Renal cortical epithelial cell (primary cell): ENCODE results near the gene PBX3. TPM values are rescaled to one million over a fixed set of nuclear protein-coding genes. Genes with fewer than 3 reads are reported as not detected.

Experiments used
- DNase-seq: peaks from one replicate; pipeline ENCODE4 v3.0.0-alpha.2; 2011; ENCODE audit warnings: low read depth
- total RNA-seq: library from RNA; depleted of rRNA; stranded (reverse); fragments of >200 nt; gene quantifications from 2 replicates; pipeline ENCODE4 v1.2.3, GENCODE V29; 2014

PBX3 gene
- total RNA-seq, 1 donor from 2014 or later: 15.5 TPM

DNA sequence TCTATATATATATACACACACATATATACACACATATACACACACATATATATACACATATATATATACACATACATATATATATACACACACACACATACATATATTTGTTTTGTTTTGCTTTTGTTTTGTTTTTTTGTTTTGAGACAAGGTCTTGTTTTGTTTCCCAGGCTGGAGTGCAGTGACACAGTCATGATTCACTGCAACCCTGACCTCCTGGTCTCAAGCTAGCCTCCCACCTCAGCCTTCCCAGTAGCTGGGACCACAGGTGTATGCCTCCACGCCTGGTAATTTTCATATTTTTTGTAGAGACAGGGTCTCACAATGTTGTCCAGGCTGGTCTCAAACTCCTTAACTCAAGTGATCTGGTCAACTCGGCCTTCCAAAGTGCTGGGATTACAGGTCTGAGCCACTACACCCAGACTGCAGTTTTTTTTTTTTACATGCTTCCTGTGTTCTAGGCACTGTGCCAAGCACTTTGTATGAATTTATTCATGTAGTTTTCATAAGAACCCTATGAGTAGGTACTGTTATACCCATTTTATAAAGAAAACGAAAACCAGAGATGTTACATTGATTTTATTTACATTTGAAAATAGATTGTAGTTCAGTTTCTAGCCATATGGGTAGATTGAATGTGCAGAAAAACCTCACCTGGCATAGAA, 120.7 kb downstream of the PBX3 start:
- DNase-seq: peak; percentile 34

DNA sequence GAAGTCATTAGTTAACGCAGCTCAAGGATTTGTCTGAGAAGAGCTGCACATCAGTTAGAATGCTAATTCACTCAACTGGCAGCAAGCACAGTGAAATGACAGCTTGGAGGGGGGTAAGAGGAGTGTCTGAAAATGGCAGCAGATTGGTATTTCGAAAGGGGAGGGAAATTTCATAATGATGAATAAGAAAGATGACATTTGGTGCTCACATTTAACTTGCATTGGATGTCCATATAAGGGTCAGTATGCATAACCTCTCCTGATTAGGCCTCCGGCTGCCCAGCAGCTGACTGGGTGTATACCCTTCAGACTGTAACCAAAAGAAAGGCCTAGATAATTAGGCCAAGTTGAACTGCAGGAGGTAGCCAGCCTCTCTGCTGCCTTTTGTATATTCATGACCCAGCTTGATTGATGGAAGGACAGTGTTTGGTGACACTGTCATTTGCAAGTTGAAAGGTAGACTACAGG, 131.0 kb downstream of the PBX3 start:
- no peak for DNase-seq

DNA sequence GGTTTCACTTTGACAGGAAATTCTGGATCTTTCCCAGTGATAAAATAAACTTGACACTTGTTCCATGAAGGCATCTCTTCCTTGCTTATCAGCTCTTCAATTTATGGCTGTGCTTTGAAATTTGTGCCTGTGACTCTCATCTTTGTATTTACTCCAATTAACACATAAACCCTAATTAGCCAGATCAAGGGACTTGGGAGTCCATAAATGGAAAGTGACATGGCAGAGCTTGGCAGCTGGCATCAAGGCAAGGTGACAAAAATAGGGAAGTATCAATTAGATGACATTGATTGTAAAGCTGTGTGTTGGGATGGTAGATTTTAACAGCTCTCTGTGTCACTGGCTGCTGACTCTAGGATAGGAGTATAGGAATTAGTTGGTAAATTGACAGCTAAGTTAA, 133.9 kb downstream of the PBX3 start:
- no peak for DNase-seq

DNA sequence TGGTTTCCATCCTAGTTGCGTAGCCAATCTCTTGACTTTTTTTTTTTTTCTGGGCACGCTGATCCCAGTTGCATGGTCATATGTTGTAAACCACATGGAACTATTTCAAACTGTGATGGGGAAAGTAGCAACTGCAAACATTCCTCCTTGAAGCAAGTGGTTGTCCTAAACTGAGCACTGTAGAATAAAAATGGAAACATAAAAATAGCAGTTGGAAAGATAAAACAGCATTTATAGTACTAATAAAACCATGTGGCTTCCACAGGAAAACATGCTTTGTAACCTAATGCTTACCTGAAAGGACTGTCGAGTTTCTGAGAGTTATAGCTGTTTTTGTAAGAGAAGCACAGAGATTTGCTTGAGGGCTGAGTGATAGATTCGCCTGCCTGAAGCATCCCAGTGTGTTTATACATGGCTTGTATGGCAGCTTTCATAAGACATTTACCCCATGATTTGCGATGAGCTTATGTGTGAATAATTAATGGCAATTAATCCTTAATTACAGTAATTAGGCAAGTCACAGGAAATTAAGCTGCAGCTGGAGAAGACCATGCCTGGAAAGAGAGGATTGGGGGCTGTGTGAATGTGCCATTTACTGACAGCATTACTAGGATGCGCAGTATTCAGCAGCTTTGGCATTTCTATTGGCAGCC, 136.5 kb downstream of the PBX3 start:
- no peak for DNase-seq

DNA sequence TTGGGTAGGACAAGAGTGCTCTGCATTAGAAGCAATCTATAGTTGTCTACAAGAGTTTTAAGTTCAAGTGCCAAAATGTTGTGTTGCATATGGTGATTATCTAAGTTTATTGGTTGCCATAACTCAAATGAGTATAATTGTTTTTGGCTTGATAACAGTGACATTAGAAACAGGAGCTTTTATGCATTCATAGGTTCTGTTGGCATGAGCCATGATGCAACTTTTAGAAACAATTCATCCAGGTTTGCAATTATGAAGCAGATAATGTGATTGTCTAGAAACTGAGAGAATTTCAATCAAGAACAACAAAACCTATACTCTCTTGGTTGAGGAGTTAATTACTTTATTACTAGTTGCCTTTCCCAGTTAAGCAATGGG, 137.0 kb downstream of the PBX3 start:
- no peak for DNase-seq

DNA sequence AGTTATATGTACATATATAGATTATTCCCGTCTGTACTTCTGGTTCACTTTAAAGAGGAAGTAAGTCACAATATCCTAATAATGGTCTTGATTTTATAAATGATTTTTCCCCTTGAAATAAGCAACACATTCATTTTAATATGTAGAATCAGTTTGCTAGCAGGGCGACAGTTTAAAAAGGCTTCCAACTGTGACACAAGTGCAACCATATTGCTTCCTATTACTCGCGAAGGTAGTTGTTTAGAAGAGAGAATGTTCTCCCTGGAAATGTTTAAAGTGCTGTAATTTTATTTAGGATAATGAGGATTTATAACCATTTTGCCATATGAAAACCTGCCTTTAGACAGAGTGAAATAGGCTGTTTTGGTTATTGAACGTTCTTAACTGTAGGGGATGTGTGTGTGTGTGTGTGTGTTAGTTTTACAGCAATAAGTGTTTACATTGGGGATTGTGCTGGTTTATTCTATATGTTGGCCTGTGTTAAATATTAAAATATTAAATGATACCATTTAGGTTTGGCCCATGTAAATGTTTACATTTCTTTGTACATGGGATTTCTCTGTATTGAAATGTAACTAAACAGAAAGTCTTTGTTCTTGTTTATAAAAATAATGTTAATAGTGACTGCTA, 138.3 kb downstream of the PBX3 start:
- DNase-seq: no peak

DNA sequence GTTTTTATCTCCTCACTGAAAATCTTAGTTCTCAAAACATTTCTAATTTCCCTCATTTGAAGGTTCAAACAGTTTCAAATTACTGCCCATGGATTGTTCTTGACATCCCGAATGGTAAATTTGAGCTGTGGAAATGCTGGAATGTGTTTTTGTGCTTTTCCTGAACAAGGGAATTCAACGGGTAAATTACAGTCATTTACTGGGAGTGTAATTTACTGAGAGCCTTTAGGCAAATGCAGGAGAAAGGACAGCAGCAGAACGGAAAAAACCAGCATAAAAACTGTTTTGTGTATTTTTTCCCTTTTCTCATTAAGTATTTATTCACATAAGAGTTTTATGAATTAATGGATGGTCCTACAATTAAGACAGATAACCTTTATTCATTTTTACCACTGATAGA, 139.2 kb downstream of the PBX3 start:
- DNase-seq: no peak

DNA sequence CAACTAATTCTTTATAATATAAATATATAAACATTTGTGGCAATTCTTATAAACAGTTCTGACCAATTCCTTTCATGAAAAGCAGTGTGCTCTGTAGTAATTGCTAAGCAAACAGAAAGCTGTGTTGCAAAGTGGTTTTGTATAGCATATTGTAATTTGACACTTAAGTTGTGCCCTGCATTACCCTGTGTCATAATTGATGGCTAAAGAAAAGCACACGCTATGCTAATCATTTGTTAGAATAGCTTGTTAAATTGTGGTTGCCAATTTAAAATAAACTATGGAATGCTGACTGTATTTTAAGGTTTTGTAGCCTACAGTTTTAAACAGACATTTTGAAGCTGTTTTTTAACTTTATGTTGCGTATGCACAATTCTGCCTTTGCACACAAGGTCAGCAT, 140.0 kb downstream of the PBX3 start:
- DNase-seq: peak; percentile 42

DNA sequence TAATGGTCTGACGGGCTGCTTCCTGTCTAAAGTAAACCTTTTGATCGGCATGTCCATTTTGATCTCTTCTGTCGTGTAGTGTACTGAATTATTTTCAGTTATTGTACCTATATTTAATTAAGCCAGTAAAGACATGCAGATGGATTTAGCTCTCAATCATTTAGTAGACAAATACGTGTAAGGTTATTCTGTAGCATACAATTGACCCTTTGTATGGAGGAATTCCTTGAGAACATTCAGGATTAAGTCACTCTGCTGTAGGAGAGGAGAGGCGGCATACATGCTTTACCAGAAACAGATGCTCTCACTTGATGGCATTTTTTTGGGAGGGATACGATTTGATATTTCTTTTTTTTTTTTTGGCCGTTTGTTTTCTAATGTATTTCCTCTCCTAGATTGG, 141.0 kb downstream of the PBX3 start:
- DNase-seq: no peak

DNA sequence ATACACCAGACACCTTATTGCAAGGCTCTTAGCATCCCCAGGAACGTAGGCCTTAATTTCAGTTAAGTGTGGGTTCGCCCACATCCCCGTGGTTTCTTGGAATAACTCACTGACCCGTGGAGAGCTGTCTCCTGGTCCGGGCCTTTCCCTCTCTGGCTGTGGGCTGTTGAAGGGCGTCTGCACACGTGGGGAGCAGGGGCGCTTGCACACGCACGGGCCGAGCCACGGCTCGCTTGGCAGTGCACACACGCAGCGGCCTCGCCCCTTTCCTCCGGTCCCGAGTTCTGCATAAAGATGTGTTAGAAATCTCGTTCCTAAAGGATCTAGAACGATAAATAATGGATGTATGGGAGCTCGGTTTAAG, 141.9 kb downstream of the PBX3 start:
- DNase-seq: peak; percentile 9

DNA sequence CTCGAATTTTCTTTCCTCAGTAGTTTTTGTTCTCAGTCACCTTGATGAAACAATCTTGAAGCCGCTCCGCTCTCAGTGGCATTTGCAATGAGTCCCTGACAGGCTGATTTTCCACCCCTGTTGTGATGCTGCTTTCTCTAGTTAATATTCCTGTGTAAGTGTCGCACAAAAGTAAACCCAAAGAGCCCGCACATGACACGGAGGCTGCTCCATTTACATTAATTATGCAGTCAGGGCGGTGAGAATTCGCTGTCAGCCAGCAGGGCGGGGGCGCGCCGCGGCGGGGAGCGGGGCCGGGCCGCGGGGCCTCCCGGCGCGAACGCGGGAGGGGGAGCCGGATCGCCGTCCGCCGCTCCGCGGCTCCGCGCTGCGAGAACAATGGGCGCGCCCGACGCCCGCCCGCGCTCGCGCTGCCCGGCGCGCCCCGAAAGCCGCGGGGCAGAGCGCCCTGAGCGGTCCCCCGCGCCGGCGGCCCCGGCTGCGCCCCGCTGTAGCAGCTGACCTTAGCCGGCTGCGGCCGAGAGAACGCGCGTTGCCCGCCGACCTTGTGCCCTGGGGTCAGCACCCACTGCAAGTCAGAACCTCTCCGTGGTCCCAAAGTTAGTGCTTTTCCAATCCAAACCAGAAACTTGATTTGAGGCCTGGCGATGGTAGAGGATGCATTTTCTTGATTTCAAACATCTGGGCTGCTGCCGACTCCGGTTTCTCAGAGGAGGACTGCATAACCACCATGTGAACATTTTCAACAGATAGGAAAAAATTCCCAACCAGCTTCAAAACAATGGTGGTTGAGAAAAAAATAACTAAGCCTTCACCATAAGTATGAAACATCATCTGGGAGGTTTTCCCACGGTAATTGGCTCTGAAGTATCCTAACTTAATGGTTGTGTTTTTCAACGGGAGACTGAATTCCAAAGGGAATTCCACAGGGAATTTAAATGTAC, 142.6 kb downstream of the PBX3 start:
- peak; percentile 65 for DNase-seq

DNA sequence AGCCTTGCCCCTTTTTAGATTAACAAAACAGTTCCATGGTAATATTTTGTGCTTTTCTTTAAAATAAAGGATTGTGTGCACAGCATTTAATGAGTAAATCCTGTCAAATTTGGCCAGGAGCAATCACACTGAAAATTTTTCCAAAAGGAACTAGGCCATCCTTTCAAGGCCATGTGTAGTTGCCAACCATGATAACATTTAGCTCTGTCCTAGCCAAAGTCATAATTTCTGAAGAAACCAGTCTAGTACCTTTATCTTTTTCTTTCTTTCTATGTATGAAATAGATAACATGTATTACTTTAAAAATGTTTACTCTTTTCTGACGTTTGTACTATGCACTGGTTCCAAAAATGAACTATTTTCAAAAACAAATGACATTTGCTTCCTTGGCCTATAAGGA, 143.7 kb downstream of the PBX3 start:
- DNase-seq: no peak

DNA sequence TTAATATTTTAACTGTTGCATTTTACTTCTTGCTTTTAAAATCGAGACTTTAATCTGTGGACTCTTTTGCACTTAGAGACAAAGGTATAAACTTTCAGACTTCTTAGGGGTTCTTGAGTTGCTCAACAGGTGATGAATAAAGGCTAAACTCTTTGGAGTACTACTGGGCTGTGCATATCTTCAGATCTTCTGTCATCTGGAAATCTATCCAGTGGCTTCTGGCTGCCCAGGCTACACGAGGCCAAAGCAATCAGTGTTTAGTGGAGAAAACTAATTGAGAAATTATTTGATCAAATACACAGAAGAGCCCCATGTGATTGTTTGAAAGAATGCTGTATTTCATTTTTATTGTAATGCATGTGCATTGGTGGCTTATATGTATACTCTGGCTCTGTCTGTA, 146.1 kb downstream of the PBX3 start:
- no peak for DNase-seq

DNA sequence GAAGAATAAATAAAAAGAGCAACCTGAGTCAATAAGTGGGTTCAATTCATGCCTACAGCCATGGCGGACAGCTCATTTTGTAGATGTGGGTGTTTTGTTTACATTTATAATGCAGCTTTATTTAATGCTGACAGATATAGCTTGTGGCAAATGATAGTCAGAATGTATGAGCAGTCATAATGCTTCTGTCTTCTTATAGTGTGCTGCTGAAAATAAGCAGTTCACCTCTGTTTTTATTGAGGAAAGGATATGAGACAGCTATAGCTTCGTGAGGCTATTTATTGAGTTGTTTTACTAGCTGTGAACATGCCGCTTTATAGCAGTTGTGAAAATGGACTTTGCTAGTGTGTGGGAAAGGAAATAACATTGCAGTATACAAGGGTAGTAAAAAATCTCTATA, 147.4 kb downstream of the PBX3 start:
- DNase-seq: no peak

DNA sequence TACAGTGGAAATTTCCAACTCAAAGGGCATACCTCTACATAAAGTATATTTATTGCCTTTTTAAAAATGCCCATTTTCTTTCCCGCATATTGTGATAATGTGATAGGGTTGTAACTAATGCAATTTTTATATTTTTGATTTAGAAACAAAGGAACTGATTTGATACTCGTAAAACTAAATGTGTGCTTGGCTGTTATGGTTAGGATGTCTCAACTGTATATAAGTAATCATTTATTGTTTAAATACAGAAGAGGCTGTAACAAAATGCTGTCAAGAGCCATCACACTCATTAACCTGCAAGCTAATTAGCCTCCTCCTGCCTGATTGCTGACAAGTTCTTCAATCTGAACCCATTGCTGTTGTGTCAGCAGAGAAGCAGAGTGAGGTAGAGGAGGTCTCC, 149.2 kb downstream of the PBX3 start:
- DNase-seq: no peak

DNA sequence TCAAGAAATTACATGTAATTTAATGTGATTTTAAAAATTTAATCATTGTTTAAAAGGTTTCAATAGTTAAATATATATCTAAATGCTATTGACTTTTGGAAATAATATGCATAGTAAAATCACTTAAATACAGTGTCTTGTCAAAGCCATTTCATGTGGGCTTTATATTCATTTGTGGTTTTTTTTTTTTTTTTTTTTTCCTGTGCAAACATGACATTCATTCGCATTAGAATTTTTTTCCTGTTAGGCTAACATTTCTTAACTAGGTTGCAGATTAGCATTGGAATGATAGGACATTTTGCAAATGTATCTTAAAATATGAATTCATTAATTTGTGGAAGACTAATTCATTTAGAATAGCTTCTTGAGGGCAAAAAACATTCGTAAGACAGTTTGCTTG, 149.8 kb downstream of the PBX3 start:
- no peak for DNase-seq

DNA sequence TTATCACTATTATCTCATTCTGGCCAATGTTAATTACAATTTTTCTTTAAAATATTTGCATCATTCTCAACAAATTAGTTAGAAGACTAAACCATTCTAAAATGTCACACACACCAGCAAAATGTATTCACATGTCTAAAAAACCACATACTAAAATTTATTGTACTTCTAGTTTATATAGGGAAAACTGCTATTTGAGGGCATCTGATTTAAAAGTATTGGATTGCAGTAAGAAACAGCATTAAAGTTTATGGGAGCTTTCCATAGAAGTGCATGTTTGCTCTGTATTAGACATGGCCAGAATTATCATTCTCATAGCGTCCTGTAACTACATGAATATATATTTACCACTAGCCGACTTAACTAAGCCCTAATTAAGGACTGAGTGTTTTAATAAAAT, 150.3 kb downstream of the PBX3 start:
- DNase-seq: no peak

DNA sequence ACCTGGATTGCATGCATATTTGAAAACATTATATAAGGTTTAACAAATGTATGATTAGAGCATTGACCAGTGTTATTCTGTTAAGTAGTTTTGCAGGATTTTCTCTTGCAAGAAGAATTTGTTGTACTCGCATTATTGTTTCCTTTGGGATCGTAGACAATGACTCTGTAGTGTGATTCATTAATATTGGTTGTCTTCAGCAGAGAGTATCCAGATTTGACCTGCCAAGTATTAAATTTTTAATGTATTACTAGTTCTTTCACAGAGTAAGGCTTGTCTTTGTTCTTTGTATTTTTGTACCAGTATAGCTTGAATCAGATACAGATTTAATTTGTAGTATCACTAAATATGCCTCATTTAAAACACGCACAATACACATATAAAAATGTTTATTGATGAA, 155.0 kb downstream of the PBX3 start:
- peak; percentile 28 for DNase-seq

DNA sequence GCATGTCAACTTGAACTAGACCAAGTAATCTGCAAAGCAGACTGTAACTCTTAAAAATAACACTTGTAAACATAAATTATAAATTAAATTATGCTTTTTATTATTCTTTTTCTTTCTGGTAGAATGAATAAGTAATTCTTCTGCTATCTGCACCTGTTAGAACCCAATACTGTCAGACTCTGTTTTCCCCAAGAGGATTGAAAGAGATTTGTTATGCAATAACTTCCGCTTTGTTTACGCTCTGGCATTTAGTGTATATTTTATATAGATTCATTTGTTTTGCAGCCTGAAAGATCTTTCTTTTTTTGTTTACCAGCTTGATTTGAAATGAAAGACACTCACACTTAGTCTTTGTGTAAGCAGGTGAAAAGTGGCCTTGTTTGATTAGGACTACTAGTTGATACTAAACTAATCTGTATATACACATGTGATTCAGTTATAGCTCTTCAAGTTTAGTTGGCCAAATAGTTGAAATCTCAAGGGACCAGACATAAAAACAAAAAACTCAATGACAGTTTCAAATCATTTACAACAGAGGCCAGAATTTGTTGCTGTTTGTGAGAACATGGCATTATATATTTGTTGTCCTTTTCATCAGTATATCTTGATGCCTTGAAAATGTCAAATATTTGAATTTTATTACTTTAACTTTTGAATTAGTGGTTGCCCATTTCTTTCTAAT, 155.8 kb downstream of the PBX3 start:
- no peak for DNase-seq

DNA sequence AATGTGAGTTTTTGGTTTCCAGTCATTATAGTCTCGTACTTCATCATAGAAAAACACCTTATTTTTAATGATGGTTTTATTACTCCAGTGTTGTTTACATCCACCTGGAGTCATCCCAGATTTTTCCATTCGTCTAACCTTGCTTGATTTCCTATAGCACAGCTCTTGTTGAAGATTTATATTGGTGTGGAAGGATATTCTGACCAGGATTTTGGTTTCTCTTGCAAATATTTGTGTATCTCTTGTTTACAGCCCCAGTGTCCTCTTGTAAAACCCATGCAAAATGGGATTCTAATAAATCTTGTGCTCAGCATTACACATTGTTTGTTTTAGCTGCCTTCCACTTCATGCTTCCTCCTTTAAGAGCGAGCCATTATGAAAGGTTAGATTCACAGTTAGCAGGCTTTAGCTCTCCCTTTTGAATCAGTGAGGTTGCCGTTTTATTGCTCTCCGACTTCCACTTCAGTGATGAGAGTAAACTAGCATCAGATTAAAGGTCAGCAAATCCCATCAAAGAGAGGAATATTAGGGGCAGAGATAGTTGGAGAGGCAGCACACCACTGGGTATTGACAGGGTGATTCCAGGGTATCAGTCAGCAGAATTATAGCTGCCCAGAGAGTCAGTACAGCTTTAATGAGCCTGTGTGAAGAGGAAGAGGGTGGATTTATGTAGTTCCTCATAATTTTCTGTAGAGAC, 157.1 kb downstream of the PBX3 start:
- DNase-seq: no peak

DNA sequence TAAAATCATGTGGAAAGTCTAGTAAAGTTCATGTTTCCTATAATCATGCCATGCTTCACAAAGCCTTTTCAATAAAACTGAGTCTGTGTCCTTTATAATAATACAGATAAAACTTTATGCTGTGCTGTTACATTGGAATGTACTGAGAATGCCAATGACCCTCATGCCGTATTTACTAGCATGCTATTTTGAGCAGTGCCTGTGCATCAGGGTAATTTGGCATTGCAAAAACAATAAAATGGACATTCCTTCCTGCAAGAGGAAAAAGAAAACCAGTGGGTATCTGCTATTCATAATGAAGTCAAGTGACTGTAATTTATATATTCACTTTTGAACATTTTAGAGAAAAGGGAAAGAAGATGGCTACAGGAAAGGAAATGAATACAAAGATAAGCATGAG, 159.0 kb downstream of the PBX3 start:
- peak; percentile 56 for DNase-seq
